Gastrocnemius medialis (tissue), 4 donors: Measurements from ENCODE around the gene RAPGEF2. TPM values are rescaled to one million over a fixed set of nuclear protein-coding genes. Genes with fewer than 3 reads are reported as not detected.
A peak's percentile ranks its signal among the peaks of the same experiment; 100 is the strongest.

ENCODE experiments used
- ATAC-seq, 2 donors: fragments of 150-250 bp; one replicate each; pipeline ENCODE4 v1.9.1; 2016
- DNase-seq, 2 donors: peaks; one replicate each; pipeline ENCODE4 v3.0.0-alpha.2; 2019
- H3K27ac ChIP-seq, 4 donors: fragments of 200-600 bp; sonication (generic); 1 replicate in 1 of 4; 2 replicates in 3 of 4; pipeline ENCODE4 v1.5.1; 2016 to 2018; ENCODE audit warnings: mild to moderate bottlenecking in 2 of 4, moderate library complexity in 1 of 4
- H3K27me3 ChIP-seq, 3 donors: fragments of 200-600 bp; sonication (generic) in 2 of 3; 1 replicate in 1 of 3; 2 replicates in 2 of 3; pipeline versions ENCODE4 v1.5.1 to v1.6.0; 2016 to 2019; ENCODE audit warnings: mild to moderate bottlenecking in 1 of 3, moderate library complexity in 1 of 3
- H3K36me3 ChIP-seq, 2 donors: fragments of 200-600 bp; sonication (generic) in 1 of 2; one replicate each; pipeline ENCODE4 v1.5.1; 2017 to 2018
- H3K4me1 ChIP-seq, 2 donors: fragments of 200-600 bp; sonication (generic) in 1 of 2; one replicate each; pipeline ENCODE4 v1.5.1; 2016 to 2017; ENCODE audit warnings: mild to moderate bottlenecking in 2 of 2
- H3K4me3 ChIP-seq, 4 donors: fragments of 200-600 bp; sonication (generic) in 3 of 4; 1 replicate in 1 of 4; 2 replicates in 3 of 4; pipeline ENCODE4 v1.5.1; 2016 to 2019; ENCODE audit warnings: mild to moderate bottlenecking in 2 of 4
- H3K9me3 ChIP-seq, 3 donors: fragments of 200-600 bp; sonication (generic) in 2 of 3; 1 replicate in 1 of 3; 2 replicates in 2 of 3; pipeline ENCODE4 v1.5.1; 2016 to 2019
- CTCF ChIP-seq, 5 experiments: fragments of 450-650 bp in 3 of 5; fragments of 200-600 bp in 2 of 5; sonication (generic) in 2 of 5; IDR thresholded peaks in 4 of 5; conservative IDR thresholded peaks in 1 of 5; 1 replicate in 4 of 5; 2 replicates in 1 of 5; pipeline ENCODE4 v1.5.1; 2016 to 2019; ENCODE audit warnings: antibody characterized with exemption in 5 of 5, mild to moderate bottlenecking in 3 of 5, moderate library complexity in 3 of 5
- POLR2A ChIP-seq, 2 donors: fragments of 450-650 bp; IDR thresholded peaks; one replicate each; pipeline ENCODE4 v1.6.1; 2017; ENCODE audit warnings: antibody characterized with exemption in 2 of 2, mild to moderate bottlenecking in 2 of 2, moderate library complexity in 2 of 2
- in situ Hi-C, 4 donors: fragments of 200-750 bp; cut with MboI; loops; one replicate each; pipeline versions ENCODE4 v1.15.0 to v1.8.0; 2017; ENCODE audit warnings: low sequenced_read_pairs in 4 of 4
- intact Hi-C: fragments of 100-400 bp; cut with DNase I; formaldehyde crosslinking; loops from one replicate; pipeline ENCODE4 v1.15.1; 2023; ENCODE audit warnings: low total_unique reads
- total RNA-seq, 4 donors: library from RNA; depleted of rRNA; stranded (reverse); fragments of >200 nt; gene quantifications; one replicate each; pipeline versions ENCODE4 v1.1.0 to v1.2.3, GENCODE V29; 2016

RAPGEF2 gene
- total RNA-seq, 4 donors from 2014 or later = 32.9 to 42.3 (median 38.7) TPM

- Histone ChIP-seq H3K4me3 (no peak overlapping the region), H3K27ac (peak overlapping the region in 3 of 4 donors; percentile 33 to 43 (median 34)), H3K4me1 (peaks cover 33 to 34% of the 10 kb centered on the region in 2 donors), H3K27me3 (no peaks in the 10 kb centered on the region), H3K9me3 (no peaks in the 10 kb centered on the region), H3K36me3 (no peaks in the 10 kb centered on the region)
- TF ChIP-seq CTCF (IDR thresholded peaks at IDR 0.05 in 4 of 5, conservative IDR thresholded peaks at IDR 0.05 in 1 of 5) (no peak), POLR2A (IDR thresholded peaks at IDR 0.05) (no peak)
- intact Hi-C loops = no loop called here
- in situ Hi-C loops = loop anchor here in 1 of 4 donors (25.0 kb wide), 1 partner anchor 473 kb away; the partner anchor contains the start of gene PPID
- no peak for DNase-seq
- peak; percentile 54 to 65 for ATAC-seq
Measured at GRCh38 chr4:159185591-159186023, 82.7 kb downstream of the RAPGEF2 start.

DNA sequence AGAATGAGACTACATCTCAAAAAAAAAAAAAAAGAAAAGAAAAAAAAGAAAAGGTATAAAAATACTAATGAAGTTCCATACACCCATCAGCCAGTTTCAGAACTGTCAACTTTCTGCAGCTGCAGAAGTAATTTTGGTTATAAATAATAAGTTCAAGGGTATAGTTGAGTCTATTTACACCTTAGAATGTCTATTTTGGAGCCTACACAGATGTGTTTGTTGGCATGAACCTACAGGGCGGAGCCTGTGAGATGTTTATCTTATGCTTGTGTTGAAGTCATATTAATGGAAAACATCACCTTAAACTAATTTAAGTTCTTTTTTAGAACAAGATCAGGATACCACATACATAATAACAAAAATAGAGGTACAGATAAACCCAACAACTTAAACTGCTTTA is 85.8 kb downstream of the RAPGEF2 start:
- ATAC-seq (no peak), DNase-seq (no peak)
- Histone ChIP-seq H3K27ac (peak overlapping the region in 3 of 4 donors; percentile 7 to 58 (median 32)), H3K27me3 (no peaks in the 10 kb centered on the region), H3K9me3 (no peaks in the 10 kb centered on the region), H3K4me3 (peak overlapping the region in 1 of 4 donors; percentile 3), H3K4me1 (peaks cover 26 to 36% of the 10 kb centered on the region in 2 donors), H3K36me3 (no peaks in the 10 kb centered on the region)
- intact Hi-C loops (no loop called here), in situ Hi-C loops (loop anchor here in 1 of 4 donors (25.0 kb wide), 1 partner anchor 476 kb away; the partner anchor contains the start of gene PPID)
- no peak for TF ChIP-seq CTCF (IDR thresholded peaks at IDR 0.05 in 4 of 5, conservative IDR thresholded peaks at IDR 0.05 in 1 of 5)
- no peak for TF ChIP-seq POLR2A (IDR thresholded peaks at IDR 0.05)

DNA sequence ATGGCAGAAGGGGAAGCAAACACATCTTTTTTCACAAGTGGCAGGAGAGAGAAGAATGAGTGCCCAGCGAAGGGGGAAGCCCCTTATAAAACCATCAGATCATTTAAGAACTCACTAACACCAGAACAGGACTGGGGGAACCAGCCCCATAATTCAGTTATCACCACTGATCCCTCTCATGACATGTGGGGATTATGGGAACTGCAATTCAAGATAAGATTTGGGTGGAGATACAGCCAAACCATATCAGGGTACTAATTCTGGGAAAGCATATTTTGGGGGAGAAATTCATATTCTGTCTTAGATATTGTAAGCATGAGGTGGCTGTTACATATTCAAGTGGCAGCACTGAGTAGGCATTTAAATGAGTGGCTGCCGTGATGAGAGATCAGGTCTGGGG is 87.8 kb downstream of the RAPGEF2 start:
- DNase-seq (no peak), ATAC-seq (no peak)
- Histone ChIP-seq H3K27me3 (no peaks in the 10 kb centered on the region), H3K9me3 (no peaks in the 10 kb centered on the region), H3K36me3 (no peaks in the 10 kb centered on the region), H3K27ac (no peak overlapping the region), H3K4me3 (no peak overlapping the region), H3K4me1 (peaks cover 26 to 27% of the 10 kb centered on the region in 2 donors)
- TF ChIP-seq POLR2A (IDR thresholded peaks at IDR 0.05) (no peak), CTCF (IDR thresholded peaks at IDR 0.05 in 4 of 5, conservative IDR thresholded peaks at IDR 0.05 in 1 of 5) (no peak)
- intact Hi-C loops = no loop called here
- in situ Hi-C loops = loop anchor here in 1 of 4 donors (25.0 kb wide), 1 partner anchor 478 kb away; the partner anchor contains the start of gene PPID

DNA sequence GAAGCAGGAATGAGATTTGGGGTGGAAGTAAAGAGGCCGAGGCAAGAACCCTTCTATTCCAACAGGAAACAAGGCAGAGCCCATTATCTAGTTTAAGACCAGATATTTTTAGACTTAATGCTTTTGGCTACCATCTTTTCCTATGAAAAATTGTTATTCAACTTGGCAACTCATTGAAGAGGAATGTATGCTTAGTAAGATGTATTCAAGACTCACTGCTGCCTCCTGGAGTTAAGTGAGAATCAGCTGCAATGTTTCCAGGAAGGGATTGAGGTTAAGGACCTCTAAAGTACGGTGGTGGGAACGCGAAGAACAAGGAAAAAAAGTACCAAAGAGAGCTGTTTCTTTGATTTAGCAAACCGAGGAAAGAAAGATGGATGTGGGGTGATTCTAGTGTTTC is 89.1 kb downstream of the RAPGEF2 start:
- intact Hi-C loops (no loop called here), in situ Hi-C loops (loop anchor here in 1 of 4 donors (25.0 kb wide), 1 partner anchor 480 kb away; the partner anchor contains the start of gene PPID)
- no peaks in the 10 kb centered on the region for H3K36me3 ChIP-seq
- DNase-seq (no peak), ATAC-seq (no peak)
- TF ChIP-seq POLR2A (IDR thresholded peaks at IDR 0.05) = no peak
- no peak for TF ChIP-seq CTCF (IDR thresholded peaks at IDR 0.05 in 4 of 5, conservative IDR thresholded peaks at IDR 0.05 in 1 of 5)
- H3K4me3 ChIP-seq = no peak overlapping the region
- no peaks in the 10 kb centered on the region for H3K27me3 ChIP-seq
- H3K27ac ChIP-seq = no peak overlapping the region
- H3K4me1 ChIP-seq = peaks cover 22 to 24% of the 10 kb centered on the region in 2 donors
- no peaks in the 10 kb centered on the region for H3K9me3 ChIP-seq
